H1 (cell line): ENCODE measurements around the gene HSD11B1L. TPM values are rescaled to one million over a fixed set of nuclear protein-coding genes. Genes with fewer than 3 reads are reported as not detected.

Source experiments
- CHD1 ChIP-seq: IDR thresholded peaks from 2 replicates; pipeline ENCODE4 v1.6.1; 2012; ENCODE audit warnings: low read depth, low read length, improper control_type of control experiment
- CHD7 ChIP-seq: fragments of 300-600 bp; sonication (generic); IDR thresholded peaks from 2 replicates; pipeline ENCODE4 v1.7.1; 2012; ENCODE audit warnings: low read length, moderate library complexity, mild to moderate bottlenecking, inconsistent platforms; ENCODE audit not compliant: insufficient replicate concordance
- CTBP2 ChIP-seq: IDR thresholded peaks from 2 replicates; pipeline ENCODE4 v1.7.0; 2011; ENCODE audit warnings: borderline replicate concordance, mild to moderate bottlenecking, moderate library complexity, mixed read lengths, low read length; ENCODE audit not compliant: insufficient read depth, insufficient read length
- GABPA ChIP-seq: IDR thresholded peaks from 2 replicates; pipeline ENCODE4 v1.6.1; 2011; ENCODE audit warnings: mild to moderate bottlenecking, low read length, moderate library complexity, borderline replicate concordance; ENCODE audit not compliant: insufficient read depth
- NANOG ChIP-seq: IDR thresholded peaks from 2 replicates; pipeline ENCODE4 v1.6.1; 2011; ENCODE audit warnings: low read length, low read depth, mild to moderate bottlenecking, inconsistent platforms; ENCODE audit not compliant: insufficient read depth, poor library complexity, severe bottlenecking
- POU5F1 ChIP-seq: IDR thresholded peaks from 2 replicates; pipeline ENCODE4 v1.6.1; 2011; ENCODE audit warnings: low read depth, mild to moderate bottlenecking, low read length, moderate library complexity
- USF2 ChIP-seq: IDR thresholded peaks from 2 replicates; pipeline ENCODE4 v1.6.1; 2011; ENCODE audit warnings: low read length, improper control_type of control experiment
- YY1 ChIP-seq: IDR thresholded peaks from 2 replicates; pipeline ENCODE4 v1.6.1; 2011; ENCODE audit warnings: low read depth, mild to moderate bottlenecking, low read length
- polyA plus RNA-seq, 7 experiments: library from polyadenylated mRNA; depleted of rRNA in 3 of 7; stranded (reverse) in 5 of 7; unstranded in 2 of 7; fragments of >200 nt in 5 of 7; fragments of 200-250 nt in 2 of 7; gene quantifications; 1 replicate in 5 of 7; 2 replicates in 1 of 7; 4 replicates in 1 of 7; pipeline versions ENCODE4 v1.2.1 to v1.2.3, GENCODE V29; 2011 to 2013; ENCODE audit warnings: missing spikeins in 2 of 7, mixed read lengths in 2 of 7
- total RNA-seq: library from RNA; stranded (reverse); fragmentation: NEBNext Ultra II Directional; extraction: Animal tissue kit (Norgen Biotek cat#: 25700); gene quantifications from 2 replicates; pipeline ENCODE4 v1.2.1, GENCODE V29; 2021

Gene HSD11B1L
- total and polyA plus RNA-seq, 2 of the 8 experiments (the other 6 are each of a cell fraction or from before 2014, with no cell fraction given), result 8.2 to 20.6 TPM

GRCh38 chr19:5719961-5720790 is 39.3 kb downstream of the HSD11B1L start, which contains the start of the genes CATSPERD and LONP1 (continued):
- no peak for TF ChIP-seq CHD7
- TF ChIP-seq CTBP2, result no peak
- no peak for TF ChIP-seq NANOG
- peak; percentile 97 for TF ChIP-seq YY1
- peak; percentile 82; the same call in 1 of the 2 replicates for TF ChIP-seq GABPA
- TF ChIP-seq POU5F1, result no peak
- TF ChIP-seq USF2, result peak; percentile 96
- no peak for TF ChIP-seq CHD1
